ENCODE data around the gene TAX1BP1.

TAX1BP1 gene

GRCh38 chr7:27826357-27826756, 86.4 kb downstream of the TAX1BP1 start:
- in situ Hi-C loops (cut with HindIII; ENCODE audit: low sequenced_read_pairs) = no loop called here
- TF ChIP-seq, protein P1, sequence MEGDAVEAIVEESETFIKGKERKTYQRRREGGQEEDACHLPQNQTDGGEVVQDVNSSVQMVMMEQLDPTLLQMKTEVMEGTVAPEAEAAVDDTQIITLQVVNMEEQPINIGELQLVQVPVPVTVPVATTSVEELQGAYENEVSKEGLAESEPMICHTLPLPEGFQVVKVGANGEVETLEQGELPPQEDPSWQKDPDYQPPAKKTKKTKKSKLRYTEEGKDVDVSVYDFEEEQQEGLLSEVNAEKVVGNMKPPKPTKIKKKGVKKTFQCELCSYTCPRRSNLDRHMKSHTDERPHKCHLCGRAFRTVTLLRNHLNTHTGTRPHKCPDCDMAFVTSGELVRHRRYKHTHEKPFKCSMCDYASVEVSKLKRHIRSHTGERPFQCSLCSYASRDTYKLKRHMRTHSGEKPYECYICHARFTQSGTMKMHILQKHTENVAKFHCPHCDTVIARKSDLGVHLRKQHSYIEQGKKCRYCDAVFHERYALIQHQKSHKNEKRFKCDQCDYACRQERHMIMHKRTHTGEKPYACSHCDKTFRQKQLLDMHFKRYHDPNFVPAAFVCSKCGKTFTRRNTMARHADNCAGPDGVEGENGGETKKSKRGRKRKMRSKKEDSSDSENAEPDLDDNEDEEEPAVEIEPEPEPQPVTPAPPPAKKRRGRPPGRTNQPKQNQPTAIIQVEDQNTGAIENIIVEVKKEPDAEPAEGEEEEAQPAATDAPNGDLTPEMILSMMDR (IDR thresholded peaks at IDR 0.05; ENCODE audit: low read depth, low read length, missing control alignments) = no peak
- DNase-seq (ENCODE audit: low read depth) = no peak
- H3K4me3 ChIP-seq (ENCODE audit: low read depth, low read length) = no peak overlapping the region

DNA sequence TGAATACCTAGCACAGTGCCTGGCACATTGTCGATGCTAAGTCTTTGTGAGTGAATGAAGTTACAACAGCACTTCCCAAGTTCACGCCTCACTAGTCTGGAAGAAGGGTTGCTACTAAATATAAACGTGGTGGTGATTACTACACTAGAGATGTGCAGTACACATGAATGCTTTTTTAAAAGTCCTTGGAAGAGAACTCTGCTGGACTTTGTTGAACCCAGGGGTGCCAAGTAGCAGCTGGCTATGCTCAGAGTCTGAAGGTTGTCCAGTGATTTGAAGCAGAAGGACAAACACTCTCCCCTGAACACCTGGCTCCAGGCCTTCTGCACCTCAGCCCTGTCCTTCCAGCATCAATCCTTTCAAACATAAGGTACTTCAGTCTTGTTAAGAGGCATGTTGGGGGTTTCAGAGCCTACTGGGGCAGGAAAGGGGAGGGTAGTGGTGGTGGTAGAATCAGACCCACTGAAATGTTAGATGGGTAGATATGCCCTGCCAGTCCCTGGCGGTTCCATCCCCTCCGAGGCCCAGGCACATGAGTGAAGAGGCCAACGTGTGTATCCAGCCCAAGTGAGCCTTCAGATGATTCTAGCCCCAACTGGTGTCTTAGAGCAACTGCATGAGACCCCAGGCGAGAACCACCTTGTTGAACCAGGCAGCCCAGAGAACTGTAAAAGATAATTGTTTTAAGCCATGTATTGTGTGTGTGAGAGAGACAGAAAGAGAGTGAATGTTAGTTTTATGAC, 94.4 kb downstream of the TAX1BP1 start:
- in situ Hi-C loops (cut with HindIII; ENCODE audit: low sequenced_read_pairs) = no loop called here
- no peak for DNase-seq (ENCODE audit: low read depth)

GRCh38 chr7:27835376-27835775, 95.4 kb downstream of the TAX1BP1 start:
- TF ChIP-seq, protein P1 (IDR thresholded peaks at IDR 0.05; ENCODE audit: low read depth, low read length, missing control alignments) = no peak
- no peak for DNase-seq (ENCODE audit: low read depth)
- in situ Hi-C loops (cut with HindIII; ENCODE audit: low sequenced_read_pairs) = no loop called here
- H3K4me3 ChIP-seq (ENCODE audit: low read depth, low read length) = no peak overlapping the region

More for the DNA sequence above, 94.4 kb downstream of the TAX1BP1 start:
- TF ChIP-seq, protein P1 (IDR thresholded peaks at IDR 0.05; ENCODE audit: low read depth, low read length, missing control alignments) = no peak
- no peak overlapping the region for H3K4me3 ChIP-seq (ENCODE audit: low read depth, low read length)

GRCh38 chr7:27836536-27836935, 96.6 kb downstream of the TAX1BP1 start:
- DNase-seq (ENCODE audit: low read depth) = no peak
- TF ChIP-seq, protein P1 (IDR thresholded peaks at IDR 0.05; ENCODE audit: low read depth, low read length, missing control alignments) = no peak
- no peak overlapping the region for H3K4me3 ChIP-seq (ENCODE audit: low read depth, low read length)
- in situ Hi-C loops (cut with HindIII; ENCODE audit: low sequenced_read_pairs) = no loop called here

DNA sequence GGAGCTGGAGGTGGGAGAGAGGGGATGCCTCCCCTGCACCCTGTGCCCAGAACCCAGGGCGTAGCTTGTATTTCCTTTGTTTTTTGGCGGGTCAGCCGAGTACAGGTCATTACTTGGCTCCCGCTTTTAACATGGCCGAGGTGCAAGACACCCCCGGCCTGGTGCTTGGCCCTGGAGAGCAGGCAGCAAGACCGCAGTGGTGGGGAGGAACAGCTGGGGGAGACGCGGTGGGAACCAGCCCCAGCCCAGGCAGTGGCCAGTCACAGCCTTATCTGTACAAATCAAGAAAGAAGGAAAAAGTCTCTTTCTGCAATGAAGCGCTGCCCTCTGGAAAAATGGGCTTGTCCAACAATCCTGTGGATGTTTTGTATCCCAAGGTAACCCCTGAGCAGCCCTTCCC, 99.1 kb downstream of the TAX1BP1 start:
- no peak overlapping the region for H3K4me3 ChIP-seq (ENCODE audit: low read depth, low read length)
- TF ChIP-seq, protein P1 (IDR thresholded peaks at IDR 0.05; ENCODE audit: low read depth, low read length, missing control alignments) = no peak
- in situ Hi-C loops (cut with HindIII; ENCODE audit: low sequenced_read_pairs) = no loop called here

DNA sequence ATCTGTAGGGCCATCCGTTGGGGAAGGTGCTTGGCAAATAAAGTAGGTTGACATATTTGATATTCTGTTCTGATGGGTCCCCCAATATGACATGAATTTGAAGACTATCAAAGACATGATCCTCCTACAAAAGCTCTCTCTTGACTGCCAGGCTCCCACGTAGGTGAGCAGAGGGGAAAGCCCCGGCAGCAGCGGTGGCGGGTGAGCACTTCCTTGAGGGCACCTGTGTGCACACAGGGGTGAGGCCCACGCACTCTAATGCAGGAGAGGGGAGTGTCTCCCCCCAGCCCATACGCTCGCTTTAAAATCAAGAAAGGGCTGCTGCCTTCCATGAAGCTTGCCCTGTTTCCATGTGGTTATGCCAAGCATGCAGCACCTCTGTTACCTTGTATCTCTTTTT, 100.4 kb downstream of the TAX1BP1 start:
- no peak for DNase-seq (ENCODE audit: low read depth)
- in situ Hi-C loops (cut with HindIII; ENCODE audit: low sequenced_read_pairs) = no loop called here
- TF ChIP-seq, protein P1 (IDR thresholded peaks at IDR 0.05; ENCODE audit: low read depth, low read length, missing control alignments) = no peak
- H3K4me3 ChIP-seq (ENCODE audit: low read depth, low read length) = no peak overlapping the region

More for the DNA sequence above, 99.1 kb downstream of the TAX1BP1 start:
- DNase-seq (ENCODE audit: low read depth) = no peak
